SK-N-SH treated with all-trans-retinoic acid at 6 μM for 48 hours (cell line): ENCODE data around the gene CTIF.

Experiments
- ATAC-seq: fragments of 200-7000 bp; cut with Tn5 transposase; 3 replicates; pipeline ENCODE4 v1.9.1; 2020; ENCODE audit warnings: mild to moderate bottlenecking, moderate library complexity
- ARNTL ChIP-seq: fragments of 450-650 bp; formaldehyde crosslinking; IDR thresholded peaks from 2 replicates; pipeline ENCODE4 v1.5.0; 2020; ENCODE audit warnings: low read depth, mild to moderate bottlenecking, moderate library complexity, borderline replicate concordance
- CREB5 ChIP-seq: fragments of 250-450 bp; sonication (Bioruptor Pico); IDR thresholded peaks from 2 replicates; pipeline ENCODE4 v1.5.1; 2020; ENCODE audit warnings: low read depth, mild to moderate bottlenecking, moderate library complexity
- CSDC2 ChIP-seq: fragments of 250-450 bp; sonication (Bioruptor Pico); IDR thresholded peaks from 2 replicates; pipeline ENCODE4 v1.5.0; 2020; ENCODE audit warnings: mild to moderate bottlenecking, moderate library complexity
- CSRNP3 ChIP-seq: fragments of 250-450 bp; sonication (Bioruptor Pico); IDR thresholded peaks from 2 replicates; pipeline ENCODE4 v1.5.1; 2021; ENCODE audit warnings: mild to moderate bottlenecking, moderate library complexity
- ESRRG ChIP-seq: fragments of 250-450 bp; sonication (Bioruptor Pico); IDR thresholded peaks from 2 replicates; pipeline ENCODE4 v1.6.1; 2021; ENCODE audit warnings: mild to moderate bottlenecking
- GLIS3 ChIP-seq: fragments of 250-450 bp; sonication (Bioruptor Pico); IDR thresholded peaks from 2 replicates; pipeline ENCODE4 v1.5.0; 2020; ENCODE audit warnings: mild to moderate bottlenecking, moderate library complexity
- ISL1 ChIP-seq: fragments of 250-450 bp; sonication (Bioruptor Pico); IDR thresholded peaks from 2 replicates; pipeline ENCODE4 v2.1.2; 2022; ENCODE audit warnings: mild to moderate bottlenecking, moderate library complexity
- OSR1 ChIP-seq: fragments of 250-450 bp; sonication (Bioruptor Pico); IDR thresholded peaks from 2 replicates; pipeline ENCODE4 v1.8.0; 2022; ENCODE audit warnings: moderate library complexity, mild to moderate bottlenecking, inconsistent platforms
- PATZ1 ChIP-seq: fragments of 250-450 bp; sonication (Bioruptor Pico); IDR thresholded peaks from 2 replicates; pipeline ENCODE4 v1.8.0; 2020; ENCODE audit warnings: mild to moderate bottlenecking, moderate library complexity, borderline replicate concordance
- POU6F1 ChIP-seq: fragments of 250-450 bp; sonication (Bioruptor Pico); IDR thresholded peaks from 2 replicates; pipeline ENCODE4 v1.8.0; 2021; ENCODE audit warnings: low read depth, mild to moderate bottlenecking, moderate library complexity, borderline replicate concordance
- RARB ChIP-seq: fragments of 250-450 bp; sonication (Bioruptor Pico); IDR thresholded peaks from 2 replicates; pipeline ENCODE4 v1.8.0; 2021; ENCODE audit warnings: mild to moderate bottlenecking, moderate library complexity
- SNAI2 ChIP-seq: fragments of 250-450 bp; sonication (Bioruptor Pico); IDR thresholded peaks from 2 replicates; pipeline ENCODE4 v1.5.0; 2020; ENCODE audit warnings: mild to moderate bottlenecking, moderate library complexity
- TCF4 ChIP-seq: fragments of 250-450 bp; sonication (Bioruptor Pico); IDR thresholded peaks from 2 replicates; pipeline ENCODE4 v1.8.0; 2021; ENCODE audit warnings: mild to moderate bottlenecking, moderate library complexity, borderline replicate concordance
- TSHZ2 ChIP-seq: fragments of 250-450 bp; sonication (Bioruptor Pico); IDR thresholded peaks from 2 replicates; pipeline ENCODE4 v1.5.0; 2020; ENCODE audit warnings: mild to moderate bottlenecking, moderate library complexity
- ZFP3 ChIP-seq: fragments of 250-450 bp; sonication (Bioruptor Pico); IDR thresholded peaks from 2 replicates; pipeline ENCODE4 v1.5.0; 2020; ENCODE audit warnings: mild to moderate bottlenecking, moderate library complexity
- ZFP30 ChIP-seq: fragments of 450-650 bp; formaldehyde crosslinking; IDR thresholded peaks from 2 replicates; pipeline ENCODE4 v1.5.0; 2022; ENCODE audit warnings: mild to moderate bottlenecking, moderate library complexity
- ZNF70 ChIP-seq: fragments of 450-650 bp; formaldehyde crosslinking; IDR thresholded peaks from 2 replicates; pipeline ENCODE4 v1.5.0; 2020; ENCODE audit warnings: mild to moderate bottlenecking, moderate library complexity
- ZNF8 ChIP-seq: fragments of 450-650 bp; formaldehyde crosslinking; IDR thresholded peaks from 2 replicates; pipeline ENCODE4 v1.5.0; 2020; ENCODE audit warnings: mild to moderate bottlenecking, moderate library complexity

CTIF gene

GRCh38 chr18:48820483-48821250, 281.8 kb downstream of the CTIF start:
- TF ChIP-seq SNAI2 (CRISPR knock-in tag): no peak
- no peak for TF ChIP-seq CSDC2 (CRISPR knock-in tag)
- no peak for TF ChIP-seq CREB5 (CRISPR knock-in tag)
- TF ChIP-seq TCF4: no peak
- no peak for TF ChIP-seq ZFP30 (CRISPR knock-in tag)
- no peak for TF ChIP-seq RARB (CRISPR knock-in tag)
- no peak for TF ChIP-seq ZNF70 (CRISPR knock-in tag)
- no peak for TF ChIP-seq OSR1 (CRISPR knock-in tag)
- no peak for TF ChIP-seq ARNTL (CRISPR knock-in tag)
- no peak for TF ChIP-seq ESRRG (CRISPR knock-in tag)
- TF ChIP-seq ZNF8 (CRISPR knock-in tag): no peak
- no peak for TF ChIP-seq GLIS3
- no peak for TF ChIP-seq PATZ1
- TF ChIP-seq CSRNP3 (CRISPR knock-in tag): no peak
- TF ChIP-seq ISL1 (CRISPR knock-in tag): no peak
- no peak for TF ChIP-seq POU6F1 (CRISPR knock-in tag)
- no peak for ATAC-seq

GRCh38 chr18:48821251-48821590, 282.4 kb downstream of the CTIF start:
- no peak for TF ChIP-seq ZFP30 (CRISPR knock-in tag)
- TF ChIP-seq TCF4: no peak
- TF ChIP-seq TSHZ2 (CRISPR knock-in tag): no peak
- no peak for TF ChIP-seq ZNF70 (CRISPR knock-in tag)
- no peak for TF ChIP-seq ZFP3 (CRISPR knock-in tag)
- TF ChIP-seq CREB5 (CRISPR knock-in tag): no peak
- TF ChIP-seq CSDC2 (CRISPR knock-in tag): no peak
- no peak for TF ChIP-seq POU6F1 (CRISPR knock-in tag)
- no peak for TF ChIP-seq RARB (CRISPR knock-in tag)
- TF ChIP-seq CSRNP3 (CRISPR knock-in tag): no peak
- no peak for TF ChIP-seq OSR1 (CRISPR knock-in tag)
- no peak for TF ChIP-seq ZNF8 (CRISPR knock-in tag)
- no peak for TF ChIP-seq PATZ1
- ATAC-seq: no peak
